Loucy (cell line): Measurements from ENCODE around the gene DMXL1.

Source experiments
- H2AFZ ChIP-seq: fragments of 200-600 bp; sonication (generic); 2 replicates; pipeline ENCODE4 v1.6.0; 2016; ENCODE audit warnings: antibody characterized with exemption, mild to moderate bottlenecking, low read length, moderate library complexity
- H3F3A ChIP-seq: fragments of 200-600 bp; 2 replicates; pipeline ENCODE4 v1.6.0; 2016; ENCODE audit warnings: antibody characterized with exemption, low read depth, mild to moderate bottlenecking
- H3K27me3 ChIP-seq: fragments of 200-600 bp; sonication (generic); 2 replicates; pipeline ENCODE4 v1.6.1; 2014; ENCODE audit warnings: low read length, mild to moderate bottlenecking; ENCODE audit not compliant: insufficient read depth, poor library complexity, severe bottlenecking
- H3K36me3 ChIP-seq: fragments of 200-600 bp; sonication (generic); 2 replicates; pipeline ENCODE4 v1.6.1; 2016; ENCODE audit warnings: low read length; ENCODE audit not compliant: insufficient read depth
- H3K4me1 ChIP-seq: fragments of 200-600 bp; sonication (generic); 2 replicates; pipeline ENCODE4 v1.5.1; 2014; ENCODE audit warnings: low read length, mild to moderate bottlenecking; ENCODE audit not compliant: insufficient read depth, poor library complexity, severe bottlenecking
- H3K4me2 ChIP-seq: fragments of 200-600 bp; sonication (generic); 2 replicates; pipeline ENCODE4 v1.6.0; 2014; ENCODE audit warnings: antibody characterized with exemption, low read length, low read depth, mild to moderate bottlenecking; ENCODE audit not compliant: poor library complexity, severe bottlenecking
- H3K4me3 ChIP-seq: fragments of 200-600 bp; sonication (generic); 2 replicates; pipeline ENCODE4 v1.5.1; 2014; ENCODE audit warnings: low read length, mild to moderate bottlenecking, mixed read lengths; ENCODE audit not compliant: poor library complexity, severe bottlenecking
- H3K79me2 ChIP-seq: fragments of 200-600 bp; sonication (generic); 2 replicates; pipeline ENCODE4 v1.6.1; 2014; ENCODE audit warnings: low read length; ENCODE audit not compliant: insufficient read depth
- H3K9ac ChIP-seq: fragments of 200-600 bp; sonication (generic); 2 replicates; pipeline ENCODE4 v1.6.0; 2014; ENCODE audit warnings: mild to moderate bottlenecking, low read depth, low read length, moderate library complexity; ENCODE audit not compliant: poor library complexity, severe bottlenecking
- H3K9me2 ChIP-seq: fragments of 200-600 bp; sonication (generic); replicated peaks from 2 replicates; pipeline ENCODE4 v1.6.1; 2016; ENCODE audit warnings: low read depth, low read length, mixed read lengths
- H3K9me3 ChIP-seq: fragments of 200-600 bp; sonication (generic); 2 replicates; pipeline ENCODE4 v1.6.1; 2014; ENCODE audit warnings: mild to moderate bottlenecking, antibody characterized with exemption, low read length, low read depth; ENCODE audit not compliant: insufficient read depth
- H4K20me1 ChIP-seq: fragments of 200-600 bp; sonication (generic); 2 replicates; pipeline ENCODE4 v1.6.0; 2014; ENCODE audit warnings: antibody characterized with exemption, low read length, mild to moderate bottlenecking; ENCODE audit not compliant: insufficient read depth, poor library complexity, severe bottlenecking
- CTCF ChIP-seq: fragments of 200-600 bp; sonication (generic); conservative IDR thresholded peaks from 2 replicates; pipeline ENCODE4 v1.5.1; 2014; ENCODE audit warnings: mild to moderate bottlenecking, antibody characterized with exemption, low read length
- EZH2phosphoT487 ChIP-seq: fragments of 200-600 bp; IDR thresholded peaks from 2 replicates; pipeline ENCODE4 v1.6.1; 2018; ENCODE audit warnings: antibody characterized with exemption, mild to moderate bottlenecking, moderate library complexity, borderline replicate concordance

DMXL1 gene

GRCh38 chr5:119217183-119217582 is 146.3 kb downstream of the DMXL1 start:
- H2AFZ ChIP-seq: no peak overlapping the region
- H3F3A ChIP-seq: no peaks in the 10 kb centered on the region
- no peaks in the 10 kb centered on the region for H3K36me3 ChIP-seq
- H3K9me2 ChIP-seq: no peaks in the 10 kb centered on the region
- no peaks in the 10 kb centered on the region for H4K20me1 ChIP-seq
- H3K4me3 ChIP-seq: no peak overlapping the region
- TF ChIP-seq CTCF: no peak
- no peaks in the 10 kb centered on the region for H3K79me2 ChIP-seq
- H3K27me3 ChIP-seq: no peaks in the 10 kb centered on the region
- H3K9me3 ChIP-seq: no peaks in the 10 kb centered on the region
- H3K9ac ChIP-seq: no peak overlapping the region
- H3K4me2 ChIP-seq: no peak overlapping the region
- no peaks in the 10 kb centered on the region for H3K4me1 ChIP-seq

GRCh38 chr5:119218830-119219782 is 148.2 kb downstream of the DMXL1 start:
- Histone ChIP-seq H3K9me2 (no peaks in the 10 kb centered on the region), H3K27me3 (no peaks in the 10 kb centered on the region)
- TF ChIP-seq CTCF: no peak
- no peak for TF ChIP-seq EZH2phosphoT487

GRCh38 chr5:119220576-119221197 is 149.8 kb downstream of the DMXL1 start:
- no peaks in the 10 kb centered on the region for H3K79me2 ChIP-seq
- H3K36me3 ChIP-seq: peaks cover 4% of the 10 kb centered on the region; the same call in 1 of the 2 replicates
- no peaks in the 10 kb centered on the region for H3K9me3 ChIP-seq
- H3K4me1 ChIP-seq: no peaks in the 10 kb centered on the region
- no peak overlapping the region for H2AFZ ChIP-seq
- no peak overlapping the region for H3K4me3 ChIP-seq
- H3F3A ChIP-seq: no peaks in the 10 kb centered on the region
- H4K20me1 ChIP-seq: no peaks in the 10 kb centered on the region
- H3K4me2 ChIP-seq: no peak overlapping the region
- TF ChIP-seq EZH2phosphoT487 (no peak), CTCF (no peak)
- no peaks in the 10 kb centered on the region for H3K27me3 ChIP-seq
- H3K9ac ChIP-seq: no peak overlapping the region
- H3K9me2 ChIP-seq: no peaks in the 10 kb centered on the region

More at GRCh38 chr5:119218830-119219782, 148.2 kb downstream of the DMXL1 start:
- H3K9me3 ChIP-seq: no peaks in the 10 kb centered on the region
- no peaks in the 10 kb centered on the region for H3K79me2 ChIP-seq
- H3K4me3 ChIP-seq: no peak overlapping the region
- H3K9ac ChIP-seq: no peak overlapping the region
- no peak overlapping the region for H3K4me2 ChIP-seq
- no peaks in the 10 kb centered on the region for H4K20me1 ChIP-seq
- H3F3A ChIP-seq: no peaks in the 10 kb centered on the region
- H3K36me3 ChIP-seq: peaks cover 4% of the 10 kb centered on the region; the same call in 1 of the 2 replicates
- H3K4me1 ChIP-seq: no peaks in the 10 kb centered on the region
- H2AFZ ChIP-seq: no peak overlapping the region
